Measurements from ENCODE around the gene TCF7. TPM values are rescaled to one million over a fixed set of nuclear protein-coding genes. Genes with fewer than 3 reads are reported as not detected.

TCF7 gene
- total and polyA plus RNA-seq, 2 of the 13 experiments (the other 11 are each of a cell fraction or from before 2014, with no cell fraction given) = 6.3 to 6.8 TPM

GRCh38 chr5:134184155-134185135 lies 70.0 kb downstream of the TCF7 start (continued):
- TF ChIP-seq RBFOX2 (IDR thresholded peaks at IDR 0.05; ENCODE audit: low read depth, low read length) = no peak
- TF ChIP-seq MYPOP (CRISPR knock-in tag; IDR thresholded peaks at IDR 0.05) = no peak
- TF ChIP-seq, protein P1, sequence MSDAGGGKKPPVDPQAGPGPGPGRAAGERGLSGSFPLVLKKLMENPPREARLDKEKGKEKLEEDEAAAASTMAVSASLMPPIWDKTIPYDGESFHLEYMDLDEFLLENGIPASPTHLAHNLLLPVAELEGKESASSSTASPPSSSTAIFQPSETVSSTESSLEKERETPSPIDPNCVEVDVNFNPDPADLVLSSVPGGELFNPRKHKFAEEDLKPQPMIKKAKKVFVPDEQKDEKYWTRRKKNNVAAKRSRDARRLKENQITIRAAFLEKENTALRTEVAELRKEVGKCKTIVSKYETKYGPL (CRISPR knock-in tag; IDR thresholded peaks at IDR 0.05) = no peak
- no peak for TF ChIP-seq KDM3A (CRISPR knock-in tag; IDR thresholded peaks at IDR 0.05; ENCODE audit: low read depth)
- no peak for TF ChIP-seq YY1 (IDR thresholded peaks at IDR 0.05; ENCODE audit: insufficient read depth, insufficient replicate concordance, low read depth, low read length)
- no peak for TF ChIP-seq ZNF781 (CRISPR knock-in tag; IDR thresholded peaks at IDR 0.05; ENCODE audit: borderline replicate concordance, not compliant biosample characterization)
- TF ChIP-seq ZC3H4 (CRISPR knock-in tag; IDR thresholded peaks at IDR 0.05; ENCODE audit: borderline replicate concordance) = no peak
- peak; percentile 56 for TF ChIP-seq XRCC5 (optimal IDR thresholded peaks at IDR 0.05; ENCODE audit: low read length)
- TF ChIP-seq ZNF619 (CRISPR knock-in tag; IDR thresholded peaks at IDR 0.05) = peak; percentile 47; the same call in 1 of the 2 replicates
- TF ChIP-seq SKI (IDR thresholded peaks at IDR 0.05; ENCODE audit: partially characterized antibody) = no peak
- TF ChIP-seq, protein P2, sequence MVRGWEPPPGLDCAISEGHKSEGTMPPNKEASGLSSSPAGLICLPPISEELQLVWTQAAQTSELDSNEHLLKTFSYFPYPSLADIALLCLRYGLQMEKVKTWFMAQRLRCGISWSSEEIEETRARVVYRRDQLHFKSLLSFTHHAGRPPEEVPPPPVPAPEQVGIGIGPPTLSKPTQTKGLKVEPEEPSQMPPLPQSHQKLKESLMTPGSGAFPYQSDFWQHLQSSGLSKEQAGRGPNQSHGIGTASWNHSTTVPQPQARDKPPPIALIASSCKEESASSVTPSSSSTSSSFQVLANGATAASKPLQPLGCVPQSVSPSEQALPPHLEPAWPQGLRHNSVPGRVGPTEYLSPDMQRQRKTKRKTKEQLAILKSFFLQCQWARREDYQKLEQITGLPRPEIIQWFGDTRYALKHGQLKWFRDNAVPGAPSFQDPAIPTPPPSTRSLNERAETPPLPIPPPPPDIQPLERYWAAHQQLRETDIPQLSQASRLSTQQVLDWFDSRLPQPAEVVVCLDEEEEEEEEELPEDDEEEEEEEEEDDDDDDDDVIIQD (CRISPR knock-in tag; IDR thresholded peaks at IDR 0.05; ENCODE audit: low read depth) = no peak
- TF ChIP-seq NFE2L1 (CRISPR knock-in tag; IDR thresholded peaks at IDR 0.05; ENCODE audit: borderline replicate concordance) = no peak
- 0 out of 2 replicates have a peak, but pooled peaks have one; percentile 47 for TF ChIP-seq ZNF350 (CRISPR knock-in tag; IDR thresholded peaks at IDR 0.05; ENCODE audit: borderline replicate concordance, low read depth)
- TF ChIP-seq ZBTB38 (CRISPR knock-in tag; IDR thresholded peaks at IDR 0.05) = no peak
- TF ChIP-seq ARID2 (CRISPR knock-in tag; IDR thresholded peaks at IDR 0.05; ENCODE audit: borderline replicate concordance) = no peak
- TF ChIP-seq RORA (CRISPR knock-in tag; IDR thresholded peaks at IDR 0.05) = no peak

All from HepG2 (cell line).